GM12878 (cell line): Measurements from ENCODE around the gene HYOU1. TPM values are rescaled to one million over a fixed set of nuclear protein-coding genes. Genes with fewer than 3 reads are reported as not detected.

Experiments used
- ATAC-seq: fragments of 200-7000 bp; cut with Tn5 transposase; 3 replicates; pipeline ENCODE4 v1.9.1; 2020; ENCODE audit warnings: mild to moderate bottlenecking, moderate library complexity
- BruUV-seq: library from RNA; stranded (reverse); fragments of 400-500 nt; replicated peaks from 2 replicates; lab custom pipeline; 2021; lab: Mats Ljungman, UMichigan
- CTCF ChIA-PET: fragments of 300-600 bp; sonication (Branson Sonifier 250); formaldehyde crosslinking; extraction: SDS; loops from one replicate; lab custom pipeline; 2021; ENCODE audit warnings: inconsistent platforms; lab: Yijun Ruan, JAX
- POLR2A ChIA-PET: fragments of 350-600 bp; formaldehyde crosslinking; extraction: SDS; loops from one replicate; lab custom pipeline; 2021; ENCODE audit warnings: inconsistent platforms; lab: Charles Lee
- RAD21 ChIA-PET: fragments of 300-600 bp; sonication (Branson Sonifier 250); formaldehyde crosslinking; loops from one replicate; lab custom pipeline; 2023; ENCODE audit warnings: antibody characterized with exemption; ENCODE audit not compliant: unreplicated experiment; lab: Charles Lee
- SMC1A ChIA-PET: fragments of 300-600 bp; sonication (Branson Sonifier 250); formaldehyde crosslinking; loops from one replicate; lab custom pipeline; 2023; ENCODE audit not compliant: unreplicated experiment, uncharacterized antibody; lab: Charles Lee
- DNase-seq: peaks from one replicate; pipeline ENCODE4 v3.0.0-alpha.2; 2011; ENCODE audit warnings: low read depth, low spot score
- FAIRE-seq: peaks from 3 replicates; lab custom pipeline; 2011; peaks lifted over from hg19 to GRCh38; lab: Jason Lieb, UNC
- H2AFZ ChIP-seq: 2 replicates; pipeline ENCODE4 v1.6.0; 2011; ENCODE audit warnings: low read depth, low read length, control low read depth; ENCODE audit not compliant: control insufficient read depth
- H3K27ac ChIP-seq: 2 replicates; pipeline ENCODE4 v1.5.1; 2011; ENCODE audit warnings: control low read depth; ENCODE audit not compliant: control insufficient read depth, insufficient read depth
- H3K27me3 ChIP-seq, 2 experiments: replicated peaks in 1 of 2; 2 replicates each; pipeline versions ENCODE4 v1.6.0 to v1.6.1; 2011; ENCODE audit warnings: low read length in 1 of 2; ENCODE audit not compliant: control insufficient read depth in 2 of 2, insufficient read depth in 2 of 2
- H3K36me3 ChIP-seq, 2 experiments: 2 replicates each; pipeline ENCODE4 v1.5.1; 2011; ENCODE audit warnings: low read length in 1 of 2; ENCODE audit not compliant: control insufficient read depth in 2 of 2, insufficient read depth in 2 of 2
- H3K4me1 ChIP-seq: 2 replicates; pipeline ENCODE4 v1.6.1; 2011; ENCODE audit warnings: mild to moderate bottlenecking, low read length, moderate library complexity, mixed read lengths; ENCODE audit not compliant: control insufficient read depth, insufficient read depth
- H3K4me2 ChIP-seq: 2 replicates; pipeline ENCODE4 v1.6.0; 2011; ENCODE audit warnings: control low read depth; ENCODE audit not compliant: control insufficient read depth, insufficient read depth
- H3K4me3 ChIP-seq: fragments of 200-600 bp; sonication (generic); 2 replicates; pipeline ENCODE4 v1.5.1; 2016
- H3K79me2 ChIP-seq: 2 replicates; pipeline ENCODE4 v1.6.0; 2011; ENCODE audit warnings: low read length; ENCODE audit not compliant: control insufficient read depth, insufficient read depth
- H3K9ac ChIP-seq: 2 replicates; pipeline ENCODE4 v1.8.0; 2011; ENCODE audit warnings: low read length, control low read depth, mixed read lengths; ENCODE audit not compliant: control insufficient read depth, insufficient read depth
- H3K9me3 ChIP-seq: replicated peaks from 3 replicates; pipeline ENCODE4 v1.5.1; 2011; ENCODE audit warnings: mild to moderate bottlenecking, low read length; ENCODE audit not compliant: control insufficient read depth, insufficient read depth
- H4K20me1 ChIP-seq: 2 replicates; pipeline ENCODE4 v1.6.0; 2011; ENCODE audit not compliant: control insufficient read depth, insufficient read depth
- CEBPZ ChIP-seq: fragments of 150-350 bp; IDR thresholded peaks from 2 replicates; pipeline ENCODE4 v1.6.1; 2016; ENCODE audit warnings: low read depth, low read length
- EP300 ChIP-seq, 2 experiments: fragments of 150-350 bp in 1 of 2; IDR thresholded peaks; 2 replicates each; pipeline ENCODE4 v1.6.1; 2011 to 2012; ENCODE audit warnings: low read depth in 2 of 2, low read length in 2 of 2, borderline replicate concordance in 1 of 2, improper control_type of control experiment in 1 of 2, inconsistent platforms in 1 of 2; ENCODE audit not compliant: control insufficient read depth in 1 of 2
- HCFC1 ChIP-seq: fragments of 150-350 bp; IDR thresholded peaks from 2 replicates; pipeline ENCODE4 v1.6.1; 2014; ENCODE audit warnings: low read length
- PML ChIP-seq: IDR thresholded peaks from 2 replicates; pipeline ENCODE4 v1.6.1; 2012; ENCODE audit warnings: low read length, inconsistent platforms
- POLR2A ChIP-seq: IDR thresholded peaks from 2 replicates; pipeline ENCODE4 v1.6.1; 2011; ENCODE audit warnings: low read depth, mild to moderate bottlenecking, low read length
- WGBS: methylation state at CpG from one replicate; pipeline ENCODE4 v1.1.6; 2016; ENCODE audit warnings: low lambda C conversion rate; ENCODE audit not compliant: insufficient replicate concordance, insufficient coverage; ENCODE audit errors: missing lambda C conversion rate; 5-methylcytosine and 5-hydroxymethylcytosine counted together
- in situ Hi-C: fragments of 300-500 bp; cut with MboI; formaldehyde crosslinking; loops from 9 replicates; pipeline ENCODE4 v1.14.3; 2018; ENCODE audit warnings: mixed read lengths
- intact Hi-C: fragments of 100-400 bp; cut with micrococcal nuclease; formaldehyde crosslinking; loops from one replicate; pipeline ENCODE4 v1.14.2; 2022; ENCODE audit not compliant: unreplicated experiment
- polyA plus RNA-seq, 11 experiments: library from polyadenylated mRNA; depleted of rRNA in 4 of 11; unstranded in 6 of 11; stranded (reverse) in 5 of 11; fragments of >200 nt; fragmentation: Nextera tagmentation in 4 of 11; fragmentation: Illumina TruSeq in 1 of 11; extraction: Ambion mirVana in 4 of 11; extraction: Trizol in 1 of 11; gene quantifications; 1 replicate in 1 of 11; 2 replicates in 10 of 11; pipeline versions ENCODE4 v1.2.1 to v1.2.3, GENCODE V29; 2011 to 2016; ENCODE audit warnings: inconsistent platforms in 2 of 11, missing spikeins in 2 of 11, low read depth in 1 of 11
- total RNA-seq, 4 experiments: library from RNA; depleted of rRNA in 3 of 4; stranded (reverse); fragments of >200 nt in 3 of 4; fragmentation: Illumina TruSeq in 1 of 4; extraction: Trizol in 1 of 4; gene quantifications; 2 replicates each; pipeline versions ENCODE4 v1.2.1 to v1.2.3, GENCODE V29; 2013 to 2021

HYOU1 gene
- total and polyA plus RNA-seq, 10 of the 15 experiments (the other 5 are each of a cell fraction or from before 2014, with no cell fraction given), result 15.4 to 157 (median 109) TPM

- TF ChIP-seq PML (no peak; the same call in 1 of the 2 replicates), EP300 (IDR thresholded peaks at IDR 0.05; ENCODE audit: borderline replicate concordance in 1 of 2, control insufficient read depth in 1 of 2, low read depth in 2 of 2, low read length in 2 of 2) (no peak), HCFC1 (no peak)
Observed at GRCh38 chr11:119091966-119092879, 35.2 kb upstream of the HYOU1 start (continued).

GRCh38 chr11:119091178-119091577, 34.2 kb upstream of the HYOU1 start:
- 96% methylated on average over 9 of the region's 9 CpGs for WGBS
- TF ChIP-seq CEBPZ, result no peak
- TF ChIP-seq POLR2A, result peak; percentile 36; the same call in 1 of the 2 replicates
- Histone ChIP-seq H3K4me1 (peaks cover 17% of the 10 kb centered on the region), H3K9me3 (no peaks in the 10 kb centered on the region), H4K20me1 (no peaks in the 10 kb centered on the region), H2AFZ (no peak overlapping the region), H3K9ac (no peak overlapping the region), H3K27me3 (no peaks in the 10 kb centered on the region), H3K27ac (no peak overlapping the region), H3K79me2 (peaks cover 35% of the 10 kb centered on the region), H3K4me2 (no peak overlapping the region), H3K4me3 (no peak overlapping the region), H3K36me3 (peaks cover 8 to 9% of the 10 kb centered on the region in 2 experiments)
- ChIA-PET POLR2A (interaction anchor here (0.5 to 1.5 kb wide), 3 partner anchors 9 to 118 kb away, joined by 3 to 5 read pairs (median 4); partner anchors contain the start of gene VPS11), SMC1A (interaction anchor here (0.8 to 0.9 kb wide), 3 partner anchors 16 to 105 kb away, joined by 3 to 4 read pairs (median 3); partner anchors contain the start of genes C2CD2L and TRAPPC4), CTCF (interaction anchor here (1.0 to 2.8 kb wide), 4 partner anchors 8 to 232 kb away, joined by 3 to 13 read pairs (median 3); no protein-coding TSS in a partner anchor), RAD21 (no interaction called here)
- FAIRE-seq (no peak), ATAC-seq (no peak), DNase-seq (no peak)
- in situ Hi-C loops, result no loop called here
- no TSS peak for BruUV-seq
- intact Hi-C loops, result no loop called here
